ENCODE measurements around the gene HOOK2. TPM values are rescaled to one million over a fixed set of nuclear protein-coding genes. Genes with fewer than 3 reads are reported as not detected.
A peak's percentile ranks its signal among the peaks of the same experiment; 100 is the strongest.

HOOK2 gene
- total and polyA plus RNA-seq, 2 of the 8 experiments (the other 6 are each of a cell fraction or from before 2014, with no cell fraction given): 23.8 to 63.2 TPM

- TF ChIP-seq CTCF (IDR thresholded peaks at IDR 0.05; ENCODE audit: control extremely low read depth in 1 of 3, insufficient read depth in 1 of 3, low read depth in 1 of 3, low read length in 3 of 3): peak; percentile 46 to 51 (median 49)
- TF ChIP-seq HDAC2 (IDR thresholded peaks at IDR 0.05; ENCODE audit: borderline replicate concordance in 1 of 2, low read depth in 2 of 2, low read length in 2 of 2): no peak
- TF ChIP-seq SP4 (IDR thresholded peaks at IDR 0.05; ENCODE audit: low read length): no peak
Observed at GRCh38 chr19:12733369-12734214, 41.8 kb downstream of the HOOK2 start (continued).
